GM19023 (cell line): ENCODE measurements around the gene NETO2.
"Not testable (repeated sequence)": the region's sequence is repeated elsewhere in the genome, so short reads cannot be mapped to it uniquely, and the experiment has no call there.

Experiments used
- ATAC-seq: cut with Tn5 transposase; IDR thresholded peaks from one replicate; pipeline ENCODE4 v1.9.1; 2021; ENCODE audit warnings: mild to moderate bottlenecking, moderate library complexity; ENCODE audit not compliant: unreplicated experiment

Gene NETO2

GRCh38 chr16:47136099-47136842 is 7.5 kb downstream of the NETO2 start:
- no peak for ATAC-seq

- ATAC-seq: no peak
Observed at GRCh38 chr16:47134550-47134949, 9.2 kb downstream of the NETO2 start.

DNA sequence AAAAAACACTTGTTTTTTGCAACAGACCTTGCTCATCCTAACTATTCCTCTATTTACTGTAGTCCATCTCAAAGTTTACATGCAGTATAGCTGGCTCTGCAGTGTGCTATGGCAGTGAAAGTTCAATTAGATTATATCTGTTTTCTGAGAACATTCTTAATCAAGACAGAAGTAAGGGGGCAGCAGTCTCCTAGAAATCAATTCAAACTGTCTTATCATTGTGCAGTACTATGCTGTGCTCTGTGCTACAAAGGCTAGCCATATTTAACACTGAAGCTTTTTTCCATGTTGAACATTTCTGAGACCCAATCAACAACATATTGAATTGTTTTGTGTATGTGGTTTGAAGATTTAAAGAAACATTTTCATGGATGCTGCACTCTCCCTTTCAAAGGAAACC is 11.4 kb downstream of the NETO2 start:
- no peak for ATAC-seq

GRCh38 chr16:47129755-47130435 is 13.8 kb downstream of the NETO2 start:
- ATAC-seq: no peak

- no peak for ATAC-seq
Observed at GRCh38 chr16:47127541-47127940, 16.2 kb downstream of the NETO2 start.

DNA sequence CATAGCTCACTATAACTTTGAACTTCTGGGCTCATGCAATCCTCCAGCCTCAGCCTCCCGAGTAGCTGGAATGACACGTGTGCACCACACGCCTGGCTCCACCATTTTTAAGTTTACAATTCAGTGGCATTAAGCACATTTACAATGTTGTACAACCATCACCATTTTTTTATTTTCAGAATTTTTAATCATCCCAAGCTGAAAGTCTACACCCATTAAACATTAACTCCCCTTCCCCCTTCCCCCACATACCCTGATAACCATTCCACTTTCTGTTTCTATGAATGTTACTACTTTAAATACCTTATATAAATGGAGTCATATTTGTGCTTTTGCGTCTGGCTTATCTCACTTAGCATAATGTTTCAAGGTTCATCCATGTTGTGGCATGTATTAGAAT is 18.0 kb downstream of the NETO2 start:
- ATAC-seq: no peak

DNA sequence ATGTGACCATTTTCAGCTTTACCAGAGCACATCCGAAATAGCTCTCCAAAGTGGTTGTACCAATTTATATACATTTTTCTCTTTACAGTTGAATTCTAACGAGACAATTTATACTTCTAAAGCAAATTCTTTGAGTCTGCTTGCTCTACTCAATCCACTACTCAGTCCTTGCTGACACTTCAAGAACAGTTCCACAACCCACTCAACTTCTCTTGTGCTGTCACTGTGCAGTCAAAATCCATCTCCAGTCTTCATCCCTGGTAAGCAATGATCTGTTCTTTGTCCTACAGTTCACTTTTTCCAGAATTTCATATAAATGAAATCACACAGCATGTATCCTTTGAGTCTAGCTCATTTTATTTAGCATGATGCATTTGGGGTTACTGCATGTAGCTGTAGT is 30.6 kb downstream of the NETO2 start:
- ATAC-seq: no peak

GRCh38 chr16:47110939-47111338 is 32.8 kb downstream of the NETO2 start:
- ATAC-seq: no peak

DNA sequence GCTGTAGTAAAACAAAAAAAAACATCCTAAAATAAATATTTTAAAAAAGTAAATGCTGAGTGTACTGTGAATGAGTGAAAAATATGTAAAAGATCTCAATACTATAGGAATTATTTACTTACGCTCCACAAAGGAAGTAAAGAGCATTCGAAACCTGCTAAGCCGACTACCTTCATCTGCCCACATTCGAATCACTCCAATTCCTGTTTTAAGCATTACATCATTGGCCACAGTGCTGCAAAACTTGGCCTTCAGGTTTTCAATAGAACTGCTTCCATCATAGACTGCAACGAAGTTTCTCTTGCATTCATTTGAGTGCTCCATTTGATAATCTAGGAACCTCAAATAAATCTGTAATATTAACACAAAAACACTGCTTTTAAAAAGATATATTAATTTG is 34.4 kb downstream of the NETO2 start:
- no peak for ATAC-seq

GRCh38 chr16:47102921-47103320 is 40.8 kb downstream of the NETO2 start:
- ATAC-seq: not testable (repeated sequence)

- ATAC-seq: not testable (repeated sequence)
Observed at GRCh38 chr16:47097154-47097553, 46.6 kb downstream of the NETO2 start.

- no peak for ATAC-seq
Observed at GRCh38 chr16:47096297-47096696, 47.4 kb downstream of the NETO2 start.

DNA sequence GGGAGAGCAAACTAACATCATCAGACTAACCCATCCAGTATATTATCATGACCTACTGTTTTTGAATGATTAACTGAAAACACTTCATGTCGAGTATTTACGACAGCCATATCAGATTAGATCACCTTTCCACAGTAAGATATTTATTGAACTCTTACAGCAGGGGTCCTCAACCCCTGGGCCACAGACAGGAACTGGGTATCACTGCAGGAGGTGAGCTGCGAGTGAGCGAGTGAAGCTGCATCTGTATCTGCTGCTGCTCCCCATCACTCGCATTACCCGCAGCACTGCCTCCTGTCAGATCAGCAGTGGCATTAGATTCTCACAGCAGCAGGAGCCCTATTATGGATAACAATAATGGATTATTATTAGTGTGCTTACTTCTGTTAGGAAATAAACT is 59.5 kb downstream of the NETO2 start:
- no peak for ATAC-seq

DNA sequence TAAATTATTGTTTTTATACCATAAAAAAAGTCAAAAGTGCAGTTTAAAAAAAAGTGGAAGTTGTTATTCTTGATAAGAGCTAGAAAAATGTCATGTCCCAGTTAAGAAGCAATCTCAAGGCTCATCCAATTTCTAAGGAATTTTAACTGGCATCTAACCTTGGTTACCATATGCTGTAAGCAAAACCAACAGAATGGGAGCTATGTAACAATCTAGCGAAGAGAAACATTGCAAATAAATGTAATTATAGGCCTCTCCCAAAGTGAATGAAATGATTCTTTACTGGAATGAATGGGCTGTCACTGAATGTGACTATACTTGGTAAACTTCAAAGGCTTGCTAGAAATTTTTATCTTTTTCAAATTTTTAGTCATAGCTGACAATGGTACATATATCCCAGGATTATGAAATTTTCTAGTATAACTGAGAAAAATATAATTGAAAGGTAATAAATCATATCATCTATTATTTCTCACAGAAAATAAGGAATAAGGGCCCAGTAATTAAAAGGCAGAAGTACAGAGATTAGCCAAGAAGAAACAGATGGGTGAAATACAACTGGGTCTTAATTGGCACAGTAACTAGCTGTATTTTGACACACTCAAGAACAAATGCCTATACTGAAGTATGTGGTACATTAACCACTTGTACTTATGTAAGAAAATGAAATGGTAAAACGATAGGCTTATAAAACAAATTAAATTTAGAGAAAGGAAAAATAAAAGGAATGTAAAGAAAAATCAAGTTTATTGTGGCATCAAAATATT is 61.5 kb downstream of the NETO2 start:
- no peak for ATAC-seq

DNA sequence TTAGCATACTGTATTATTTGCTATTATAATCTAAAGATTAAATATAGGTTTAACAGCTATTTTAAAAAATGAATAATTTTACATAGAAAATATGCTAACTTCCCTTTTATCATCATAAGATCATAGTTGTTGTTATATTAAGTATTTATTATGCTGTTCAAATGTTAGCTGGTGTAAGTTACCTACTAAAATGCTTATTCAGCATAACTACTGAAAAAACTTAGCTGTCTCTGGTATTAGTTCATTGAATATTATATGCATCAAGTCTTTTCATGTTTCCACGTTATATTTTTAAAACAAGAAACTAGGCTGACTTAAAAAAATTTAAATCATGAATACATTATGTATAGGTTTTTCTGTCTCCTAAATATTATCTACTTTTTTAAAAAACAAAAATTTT is 62.6 kb downstream of the NETO2 start:
- no peak for ATAC-seq

DNA sequence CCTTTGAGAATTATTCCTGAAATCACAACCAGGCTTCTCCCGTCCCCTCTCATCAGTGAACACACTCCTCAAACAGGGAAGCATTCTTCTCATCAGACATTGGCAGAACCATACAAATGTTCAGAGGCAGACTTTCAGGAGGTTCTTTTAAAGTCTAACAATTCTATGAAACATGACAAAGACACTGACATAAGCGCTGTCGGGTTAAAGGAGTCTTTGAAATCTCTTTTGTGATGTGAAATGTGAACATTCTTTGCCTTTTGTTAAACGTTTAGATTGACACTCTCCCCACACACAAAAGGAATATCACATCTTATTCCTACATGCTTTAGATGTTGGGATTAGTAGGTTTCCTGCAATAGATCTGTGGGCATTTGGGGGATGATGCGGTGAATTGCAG is 63.9 kb downstream of the NETO2 start:
- no peak for ATAC-seq

- no peak for ATAC-seq
Observed at GRCh38 chr16:47073223-47074155, 70.3 kb downstream of the NETO2 start.

- no peak for ATAC-seq
Observed at GRCh38 chr16:47072158-47072557, 71.6 kb downstream of the NETO2 start.

DNA sequence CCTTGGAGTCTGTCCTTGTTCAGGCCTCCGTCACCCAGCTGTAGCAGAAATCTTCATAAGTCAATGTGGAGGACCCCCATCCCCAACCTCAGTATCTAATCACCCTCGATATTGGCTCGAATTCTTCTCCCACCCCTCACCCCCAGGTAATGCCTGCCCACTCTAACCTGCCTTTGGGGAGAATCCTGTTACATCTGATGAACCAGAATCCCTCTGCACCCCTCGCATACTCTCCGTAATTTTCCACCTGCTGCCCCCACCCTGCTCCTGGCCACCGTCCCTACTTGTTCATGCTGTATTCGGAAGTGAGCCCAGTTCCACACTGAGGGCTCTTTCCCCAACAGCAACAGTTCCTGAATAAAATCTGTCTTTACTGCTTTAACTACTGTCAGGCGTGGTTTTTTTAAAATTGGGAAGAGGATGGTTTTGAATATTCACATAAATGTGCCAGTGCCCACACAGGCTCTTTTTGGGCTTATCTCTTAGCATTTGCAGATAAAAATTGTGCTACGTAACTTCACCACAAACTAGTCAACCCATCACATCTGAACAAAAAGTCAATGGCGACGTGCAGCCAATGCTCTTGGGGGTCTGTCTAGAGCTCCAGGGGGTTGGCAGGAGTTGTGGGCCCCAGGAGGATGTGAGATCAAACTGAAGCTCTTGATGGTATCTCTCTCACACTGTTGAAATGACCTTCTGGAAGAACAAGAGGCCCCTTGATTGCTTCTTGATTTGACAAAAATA is 73.7 kb downstream of the NETO2 start:
- no peak for ATAC-seq

GRCh38 chr16:47069313-47069712 is 74.4 kb downstream of the NETO2 start:
- ATAC-seq: no peak
